ENCODE results near the gene ZER1. TPM values are rescaled to one million over a fixed set of nuclear protein-coding genes. Genes with fewer than 3 reads are reported as not detected.

ZER1 gene
- 100 to 1,000 TPM in 1 of 2 donors, 10 to 100 TPM in 1; 96.8 to 112 TPM for total RNA-seq
- polyA plus RNA-seq (ENCODE audit: insufficient read depth, low read depth, low replicate concordance), result 118 TPM
- long read RNA-seq, donor 1, full-length matches to known transcripts, result 5 of 18 reads
- long read RNA-seq, donor 1, partial matches to known transcripts, result 7 of 18 reads
- long read RNA-seq, donor 1, other reads (novel, unspliced or antisense), result 6 of 18 reads
- long read RNA-seq, donor 2, full-length matches to known transcripts, result 2 of 27 reads
- long read RNA-seq, donor 2, partial matches to known transcripts, result 17 of 27 reads
- long read RNA-seq, donor 2, other reads (novel, unspliced or antisense), result 8 of 27 reads

GRCh38 chr9:128771745-128772519, at the start of gene ZER1:
TSS of gene ZER1 (minus strand) at chr9:128771927. CDS start at chr9:128755565, 16,362 bp downstream.
- H3K4me1 ChIP-seq, result peaks cover 14% of the 10 kb centered on the region
- DNase-seq, result peak; percentile 95
- H3K27ac ChIP-seq, result peak within 1 kb of the TSS; percentile 79 to 94
- intact Hi-C loops (cut with DNase I; ENCODE audit: low total_unique reads), result no loop called here
- WGBS, 2 donors, result 1 to 5% methylated on average over 7 to 61 of the region's 72 CpGs
- no peaks in the 10 kb centered on the region for H3K36me3 ChIP-seq (ENCODE audit: low read depth, missing control alignments)
- H3K9me3 ChIP-seq, result no peaks in the 10 kb centered on the region
- peak within 1 kb of the TSS; percentile 99 to 100 for H3K4me3 ChIP-seq
- no peaks in the 10 kb centered on the region for H3K27me3 ChIP-seq
- no peak for TF ChIP-seq POLR2A (IDR thresholded peaks at IDR 0.05)
- peak in 1 of 3 experiments; percentile 23 for TF ChIP-seq CTCF (IDR thresholded peaks at IDR 0.05)

- WGBS, 2 donors, result 87 to 89% methylated on average over 21 to 23 of the region's 24 CpGs
- DNase-seq, result no peak
- H3K36me3 ChIP-seq (ENCODE audit: low read depth, missing control alignments), result no peaks in the 10 kb centered on the region
- H3K4me1 ChIP-seq, result no peaks in the 10 kb centered on the region
- TF ChIP-seq POLR2A (IDR thresholded peaks at IDR 0.05) (no peak), CTCF (IDR thresholded peaks at IDR 0.05) (no peak)
- H3K9me3 ChIP-seq, result no peaks in the 10 kb centered on the region
- H3K27ac ChIP-seq, result no peak overlapping the region
- no peak overlapping the region for H3K4me3 ChIP-seq
- H3K27me3 ChIP-seq, result no peaks in the 10 kb centered on the region
- intact Hi-C loops (cut with DNase I; ENCODE audit: low total_unique reads), result no loop called here
These were observed 49.2 kb upstream of the ZER1 start for GRCh38 chr9:128820665-128821583.

GRCh38 chr9:128819716-128820664, 48.3 kb upstream of the ZER1 start:
- Histone ChIP-seq H3K27ac (no peak overlapping the region), H3K27me3 (no peaks in the 10 kb centered on the region), H3K4me3 (peak overlapping the region in 1 of 2 donors; percentile 66), H3K4me1 (no peaks in the 10 kb centered on the region), H3K9me3 (no peaks in the 10 kb centered on the region), H3K36me3 (ENCODE audit: low read depth, missing control alignments) (no peaks in the 10 kb centered on the region)
- TF ChIP-seq POLR2A (IDR thresholded peaks at IDR 0.05) (no peak), CTCF (IDR thresholded peaks at IDR 0.05) (no peak)
- intact Hi-C loops (cut with DNase I; ENCODE audit: low total_unique reads), result no loop called here
- 70 to 74% methylated on average over 12 to 18 of the region's 18 CpGs for WGBS, 2 donors
- DNase-seq, result no peak
